RWPE2 (cell line): ENCODE results near the gene NDUFB11.

Experiments
- ATAC-seq: fragments of 200-7000 bp; cut with Tn5 transposase; 3 replicates; pipeline ENCODE4 v1.9.1; 2021; ENCODE audit warnings: low read depth
- DNase-seq: peaks from one replicate; pipeline ENCODE4 v3.0.0-alpha.2; 2020; ENCODE audit warnings: low spot score
- H3K27ac ChIP-seq: fragments of 450-650 bp; 2 replicates; pipeline ENCODE4 v1.5.1; 2017; ENCODE audit warnings: mild to moderate bottlenecking; ENCODE audit not compliant: poor library complexity, severe bottlenecking
- H3K27me3 ChIP-seq: fragments of 250-450 bp; sonication (Bioruptor Pico); 2 replicates; pipeline ENCODE4 v1.5.1; 2021; ENCODE audit warnings: mild to moderate bottlenecking, moderate library complexity; ENCODE audit not compliant: insufficient read depth, poor library complexity, severe bottlenecking
- H3K36me3 ChIP-seq: fragments of 250-450 bp; sonication (Bioruptor Pico); 2 replicates; pipeline ENCODE4 v1.5.1; 2020; ENCODE audit warnings: low read depth, mild to moderate bottlenecking, moderate library complexity
- H3K4me1 ChIP-seq: fragments of 250-450 bp; sonication (Bioruptor Pico); 2 replicates; pipeline ENCODE4 v1.5.1; 2021; ENCODE audit warnings: mild to moderate bottlenecking, moderate library complexity; ENCODE audit not compliant: insufficient read depth, poor library complexity, severe bottlenecking
- H3K4me3 ChIP-seq: fragments of 250-450 bp; sonication (Bioruptor Pico); 2 replicates; pipeline ENCODE4 v1.5.1; 2021; ENCODE audit warnings: mild to moderate bottlenecking, moderate library complexity; ENCODE audit not compliant: severe bottlenecking
- H3K9me3 ChIP-seq: fragments of 250-450 bp; sonication (Bioruptor Pico); 2 replicates; pipeline ENCODE4 v1.5.1; 2021; ENCODE audit warnings: mild to moderate bottlenecking, moderate library complexity; ENCODE audit not compliant: severe bottlenecking
- CTCF ChIP-seq: fragments of 450-650 bp; IDR thresholded peaks from one replicate; pipeline ENCODE4 v1.5.1; 2017; ENCODE audit warnings: mild to moderate bottlenecking, moderate library complexity; ENCODE audit not compliant: poor library complexity, severe bottlenecking

NDUFB11 gene

DNA sequence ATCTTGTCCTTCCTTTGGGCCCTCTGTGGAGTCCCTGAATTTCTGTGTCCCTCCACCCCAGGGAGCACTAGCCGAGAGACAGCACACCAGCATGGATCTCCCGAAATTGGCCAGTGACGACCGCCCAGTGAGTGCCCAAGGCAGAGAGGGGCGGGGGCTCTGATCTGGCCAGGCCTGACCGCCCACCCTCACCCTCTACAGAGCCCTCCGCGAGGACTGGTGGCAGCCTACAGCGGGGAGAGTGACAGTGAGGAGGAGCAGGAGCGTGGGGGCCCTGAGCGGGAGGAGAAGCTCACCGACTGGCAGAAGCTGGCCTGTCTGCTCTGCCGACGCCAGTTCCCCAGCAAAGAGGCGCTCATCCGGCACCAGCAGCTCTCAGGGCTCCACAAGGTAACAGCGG, 40.7 kb upstream of the NDUFB11 start:
- no peaks in the 10 kb centered on the region for H3K4me1 ChIP-seq
- no peak for ATAC-seq
- peaks cover 4% of the 10 kb centered on the region for H3K36me3 ChIP-seq
- no peaks in the 10 kb centered on the region for H3K9me3 ChIP-seq
- H3K4me3 ChIP-seq = no peak overlapping the region
- no peak overlapping the region for H3K27ac ChIP-seq
- TF ChIP-seq CTCF = no peak
- no peak for DNase-seq
- H3K27me3 ChIP-seq = no peaks in the 10 kb centered on the region

- Histone ChIP-seq H3K27me3 (no peaks in the 10 kb centered on the region), H3K4me3 (no peak overlapping the region), H3K4me1 (no peaks in the 10 kb centered on the region), H3K36me3 (peaks cover 4% of the 10 kb centered on the region), H3K9me3 (no peaks in the 10 kb centered on the region), H3K27ac (no peak overlapping the region)
- DNase-seq = no peak
- no peak for TF ChIP-seq CTCF
- no peak for ATAC-seq
These were observed 40.0 kb upstream of the NDUFB11 start for GRCh38 chrX:47184486-47184885.

GRCh38 chrX:47182106-47182700, 37.7 kb upstream of the NDUFB11 start:
- DNase-seq (no peak), ATAC-seq (no peak)
- H3K4me3 ChIP-seq = no peak overlapping the region
- no peaks in the 10 kb centered on the region for H3K9me3 ChIP-seq
- H3K36me3 ChIP-seq = peaks cover 14% of the 10 kb centered on the region
- no peak for TF ChIP-seq CTCF
- H3K27me3 ChIP-seq = no peaks in the 10 kb centered on the region
- H3K27ac ChIP-seq = no peak overlapping the region
- no peaks in the 10 kb centered on the region for H3K4me1 ChIP-seq

GRCh38 chrX:47181301-47181700, 36.8 kb upstream of the NDUFB11 start:
- Histone ChIP-seq H3K4me3 (no peak overlapping the region), H3K36me3 (peaks cover 19% of the 10 kb centered on the region), H3K27ac (no peak overlapping the region), H3K4me1 (no peaks in the 10 kb centered on the region), H3K27me3 (no peaks in the 10 kb centered on the region), H3K9me3 (no peaks in the 10 kb centered on the region)
- TF ChIP-seq CTCF = no peak
- DNase-seq = no peak
- no peak for ATAC-seq

DNA sequence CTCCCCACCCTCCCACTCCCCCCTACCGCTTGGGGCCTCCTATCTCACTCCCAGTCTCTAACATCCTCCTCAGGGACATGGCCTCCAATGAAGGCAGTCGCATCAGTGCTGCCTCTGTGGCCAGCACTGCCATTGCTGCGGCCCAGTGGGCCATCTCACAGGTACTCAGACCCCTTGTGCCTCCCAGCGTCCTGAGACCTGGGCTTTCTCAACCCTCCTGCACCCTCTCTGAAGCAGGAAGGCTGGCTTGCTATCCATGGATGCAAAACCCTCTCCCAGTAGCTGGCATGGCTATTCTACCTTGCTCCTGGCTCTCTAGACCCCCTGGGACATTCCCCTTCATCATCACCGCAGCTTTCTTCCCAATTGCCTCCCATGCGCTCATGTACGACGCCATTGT, 35.8 kb upstream of the NDUFB11 start:
- no peak for DNase-seq
- H3K27ac ChIP-seq = no peak overlapping the region
- no peak for ATAC-seq
- TF ChIP-seq CTCF = no peak
- H3K27me3 ChIP-seq = no peaks in the 10 kb centered on the region
- H3K4me1 ChIP-seq = no peaks in the 10 kb centered on the region
- H3K9me3 ChIP-seq = no peaks in the 10 kb centered on the region
- H3K36me3 ChIP-seq = peaks cover 19% of the 10 kb centered on the region
- no peak overlapping the region for H3K4me3 ChIP-seq
